Measurements from ENCODE around the gene DPYSL5.

DNA sequence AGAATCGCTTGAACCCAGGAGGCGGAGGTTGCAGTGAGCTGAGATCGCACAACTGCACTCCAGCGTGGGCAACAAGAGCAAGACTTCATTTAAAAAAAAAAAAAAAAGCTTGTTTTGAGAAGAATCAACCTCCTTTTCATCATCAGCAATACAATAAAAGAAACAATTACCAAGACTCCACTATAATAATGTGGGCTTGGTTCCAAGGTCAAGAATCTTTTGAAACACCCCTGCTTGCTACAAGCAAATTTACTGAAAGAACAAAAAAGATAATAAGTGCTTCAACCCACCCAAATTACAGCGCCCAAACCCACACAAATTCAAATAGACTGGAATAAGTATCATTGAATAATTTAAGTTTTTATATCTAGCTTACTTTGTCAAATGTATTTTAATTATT, 88.9 kb downstream of the DPYSL5 start:
- TF ChIP-seq, protein P1, sequence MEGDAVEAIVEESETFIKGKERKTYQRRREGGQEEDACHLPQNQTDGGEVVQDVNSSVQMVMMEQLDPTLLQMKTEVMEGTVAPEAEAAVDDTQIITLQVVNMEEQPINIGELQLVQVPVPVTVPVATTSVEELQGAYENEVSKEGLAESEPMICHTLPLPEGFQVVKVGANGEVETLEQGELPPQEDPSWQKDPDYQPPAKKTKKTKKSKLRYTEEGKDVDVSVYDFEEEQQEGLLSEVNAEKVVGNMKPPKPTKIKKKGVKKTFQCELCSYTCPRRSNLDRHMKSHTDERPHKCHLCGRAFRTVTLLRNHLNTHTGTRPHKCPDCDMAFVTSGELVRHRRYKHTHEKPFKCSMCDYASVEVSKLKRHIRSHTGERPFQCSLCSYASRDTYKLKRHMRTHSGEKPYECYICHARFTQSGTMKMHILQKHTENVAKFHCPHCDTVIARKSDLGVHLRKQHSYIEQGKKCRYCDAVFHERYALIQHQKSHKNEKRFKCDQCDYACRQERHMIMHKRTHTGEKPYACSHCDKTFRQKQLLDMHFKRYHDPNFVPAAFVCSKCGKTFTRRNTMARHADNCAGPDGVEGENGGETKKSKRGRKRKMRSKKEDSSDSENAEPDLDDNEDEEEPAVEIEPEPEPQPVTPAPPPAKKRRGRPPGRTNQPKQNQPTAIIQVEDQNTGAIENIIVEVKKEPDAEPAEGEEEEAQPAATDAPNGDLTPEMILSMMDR (IDR thresholded peaks at IDR 0.05; ENCODE audit: poor library complexity): no peak
- TF ChIP-seq EZH2 (IDR thresholded peaks at IDR 0.05; ENCODE audit: borderline replicate concordance): no peak
